Keratinocyte (primary cell): Measurements from ENCODE around the gene SFXN4. TPM values are rescaled to one million over a fixed set of nuclear protein-coding genes. Genes with fewer than 3 reads are reported as not detected.
A peak's percentile ranks its signal among the peaks of the same experiment; 100 is the strongest.

Source experiments
- DNase-seq: peaks from one replicate; pipeline ENCODE4 v3.0.0-alpha.2; 2011; ENCODE audit warnings: low read depth, missing footprints, low spot score
- FAIRE-seq: peaks from 2 replicates; lab custom pipeline; 2011; peaks lifted over from hg19 to GRCh38; lab: Jason Lieb, UNC
- H2AFZ ChIP-seq: 2 replicates; pipeline ENCODE4 v1.6.0; 2012; ENCODE audit warnings: low read length, control low read depth, inconsistent platforms; ENCODE audit not compliant: control insufficient read depth
- H3K27ac ChIP-seq: 2 replicates; pipeline ENCODE4 v1.5.1; 2011; ENCODE audit warnings: low read length; ENCODE audit not compliant: control insufficient read depth, insufficient read depth
- H3K27me3 ChIP-seq: 3 replicates; pipeline ENCODE4 v1.6.0; 2011; ENCODE audit warnings: low read length; ENCODE audit not compliant: control insufficient read depth, insufficient read depth; ENCODE audit errors: extremely low read depth
- H3K36me3 ChIP-seq, 2 experiments: 2 replicates in 1 of 2; 3 replicates in 1 of 2; pipeline ENCODE4 v1.5.1; 2011; ENCODE audit warnings: low read length in 2 of 2, mild to moderate bottlenecking in 1 of 2; ENCODE audit not compliant: control insufficient read depth in 2 of 2, insufficient read depth in 2 of 2; ENCODE audit errors: extremely low read depth in 1 of 2
- H3K4me1 ChIP-seq: 3 replicates; pipeline ENCODE4 v1.5.1; 2011; ENCODE audit warnings: low read length; ENCODE audit not compliant: control insufficient read depth, insufficient read depth; ENCODE audit errors: extremely low read depth
- H3K4me2 ChIP-seq: 3 replicates; pipeline ENCODE4 v1.6.0; 2011; ENCODE audit warnings: low read depth, low read length; ENCODE audit not compliant: control insufficient read depth, insufficient read depth; ENCODE audit errors: extremely low read depth
- H3K4me3 ChIP-seq, 3 experiments: fragments of 200-600 bp in 1 of 3; sonication (generic) in 1 of 3; 2 replicates in 2 of 3; 3 replicates in 1 of 3; pipeline ENCODE4 v1.5.1; 2011 to 2016; ENCODE audit warnings: low read length in 3 of 3, mild to moderate bottlenecking in 3 of 3, control low read depth in 2 of 3, inconsistent platforms in 1 of 3, low read depth in 1 of 3, mixed read lengths in 1 of 3, mixed run types in 1 of 3, moderate library complexity in 1 of 3; ENCODE audit not compliant: control insufficient read depth in 2 of 3, insufficient read depth in 2 of 3; ENCODE audit errors: extremely low read depth in 1 of 3
- H3K79me2 ChIP-seq: 2 replicates; pipeline ENCODE4 v1.6.0; 2012; ENCODE audit warnings: low read length; ENCODE audit not compliant: control insufficient read depth, insufficient read depth
- H3K9ac ChIP-seq: 3 replicates; pipeline ENCODE4 v1.6.0; 2011; ENCODE audit warnings: low read length; ENCODE audit not compliant: control insufficient read depth, insufficient read depth; ENCODE audit errors: extremely low read depth
- H3K9me1 ChIP-seq: 3 replicates; pipeline ENCODE4 v1.6.0; 2011; ENCODE audit warnings: low read length; ENCODE audit not compliant: control insufficient read depth, insufficient read depth; ENCODE audit errors: extremely low read depth
- H3K9me3 ChIP-seq: 2 replicates; pipeline ENCODE4 v1.5.1; 2012; ENCODE audit warnings: low read depth, low read length; ENCODE audit not compliant: control insufficient read depth
- H4K20me1 ChIP-seq: 3 replicates; pipeline ENCODE4 v1.6.0; 2011; ENCODE audit warnings: low read length; ENCODE audit not compliant: control insufficient read depth, insufficient read depth; ENCODE audit errors: extremely low read depth
- CTCF ChIP-seq, 3 experiments: IDR thresholded peaks in 1 of 3; conservative IDR thresholded peaks in 1 of 3; optimal IDR thresholded peaks in 1 of 3; 2 replicates in 2 of 3; 3 replicates in 1 of 3; pipeline versions ENCODE3 to v1.5.1; 2011; ENCODE audit warnings: low read length in 3 of 3, mild to moderate bottlenecking in 3 of 3, moderate library complexity in 2 of 3, control low read depth in 1 of 3, inconsistent platforms in 1 of 3; ENCODE audit not compliant: insufficient read depth in 2 of 3; ENCODE audit errors: extremely low read depth in 1 of 3
- EZH2 ChIP-seq: IDR thresholded peaks from one replicate; pipeline ENCODE4 v1.6.1; 2012; ENCODE audit warnings: inconsistent platforms, mild to moderate bottlenecking, low read length, moderate library complexity
- dilution Hi-C: fragments of 300-500 bp; cut with MboI; formaldehyde crosslinking; loops from one replicate; pipeline ENCODE4 v1.7.0; 2020; ENCODE audit warnings: low sequenced_read_pairs; ENCODE audit not compliant: extremely low pct_ligation_motif_present
- polyA minus RNA-seq, 3 experiments: library from RNA; depleted of rRNA, polyadenylated mRNA; stranded (reverse); fragments of >200 nt; gene quantifications; 1 replicate in 1 of 3; 2 replicates in 1 of 3; 3 replicates in 1 of 3; pipeline ENCODE4 v1.2.3, GENCODE V29; 2011
- polyA plus RNA-seq, 5 experiments: library from polyadenylated mRNA; depleted of rRNA in 3 of 5; stranded (reverse) in 3 of 5; stranded (forward) in 1 of 5; unstranded in 1 of 5; fragments of >200 nt; gene quantifications; 1 replicate in 1 of 5; 2 replicates in 3 of 5; 3 replicates in 1 of 5; pipeline versions ENCODE4 v1.2.1 to v1.2.3, GENCODE V29; 2011 to 2012; ENCODE audit warnings: missing spikeins in 2 of 5, low read depth in 1 of 5, low replicate concordance in 1 of 5

The SFXN4 gene
- polyA plus RNA-seq (17.0 to 27.6 TPM (median 20.9 TPM) in 3 replicates), polyA minus RNA-seq (6.4 to 20.1 TPM (median 15.6 TPM) in 3 replicates)
- polyA plus RNA-seq (2011; ENCODE audit: low read depth), result 16.3 TPM
- 18.0 and 35.0 TPM in 2 replicates for polyA plus RNA-seq (2011; cell fraction: cytosol; rRNA removed)
- 29.9 and 35.9 TPM in 2 replicates for polyA plus RNA-seq (2011; cell fraction: nucleus; rRNA removed)
- 11.3 and 18.1 TPM in 2 replicates for polyA plus RNA-seq (2012; ENCODE audit: low replicate concordance)
- polyA minus RNA-seq (2011; cell fraction: cytosol; rRNA and poly(A)+ RNA removed), result 8.8 TPM
- polyA minus RNA-seq (2011; cell fraction: nucleus; rRNA and poly(A)+ RNA removed), result 5.0 and 6.8 TPM in 2 replicates

GRCh38 chr10:119165171-119166117 lies at the start of gene SFXN4:
TSS of gene SFXN4 (minus strand) at chr10:119165714. CDS start at chr10:119165647, 67 bp downstream.
- H3K4me3 ChIP-seq, result peak within 1 kb of the TSS; percentile 64 to 84 (median 76)
- FAIRE-seq (no peak), DNase-seq (no peak)
- H3K79me2 ChIP-seq, result peaks cover 3% of the 10 kb centered on the region
- dilution Hi-C loops, result no loop called here
- H3K9me1 ChIP-seq, result no peaks in the 10 kb centered on the region
- no peaks in the 10 kb centered on the region for H3K9me3 ChIP-seq
- H3K4me2 ChIP-seq, result peak within 1 kb of the TSS; percentile 94
- peak within 1 kb of the TSS; percentile 73 for H3K27ac ChIP-seq
- TF ChIP-seq CTCF (optimal IDR thresholded peaks at IDR 0.05 in 1 of 3, IDR thresholded peaks at IDR 0.05 in 1 of 3, conservative IDR thresholded peaks at IDR 0.05 in 1 of 3; ENCODE audit: extremely low read depth in 1 of 3, insufficient read depth in 2 of 3, low read length in 3 of 3) (peak in 1 of 3 experiments; percentile 17), EZH2 (no peak)
- H3K4me1 ChIP-seq, result peaks cover 20% of the 10 kb centered on the region
- no peaks in the 10 kb centered on the region for H3K27me3 ChIP-seq
- H3K9ac ChIP-seq, result peak within 1 kb of the TSS; percentile 86
- peak within 1 kb of the TSS; percentile 86 for H2AFZ ChIP-seq
- no peaks in the 10 kb centered on the region for H4K20me1 ChIP-seq
- peaks cover 14 to 18% of the 10 kb centered on the region in 2 experiments for H3K36me3 ChIP-seq

GRCh38 chr10:119211625-119212441 lies 46.3 kb upstream of the SFXN4 start:
- Histone ChIP-seq H3K79me2 (peaks cover 16% of the 10 kb centered on the region), H3K9me1 (no peaks in the 10 kb centered on the region), H3K4me2 (no peak overlapping the region), H3K4me1 (peaks cover 25% of the 10 kb centered on the region), H3K36me3 (no peaks in the 10 kb centered on the region), H3K27me3 (no peaks in the 10 kb centered on the region), H3K9me3 (no peaks in the 10 kb centered on the region), H2AFZ (no peak overlapping the region), H3K4me3 (no peak overlapping the region), H4K20me1 (no peaks in the 10 kb centered on the region), H3K27ac (no peak overlapping the region), H3K9ac (no peak overlapping the region)
- peak; percentile 29 for FAIRE-seq
- TF ChIP-seq EZH2 (no peak), CTCF (optimal IDR thresholded peaks at IDR 0.05 in 1 of 3, IDR thresholded peaks at IDR 0.05 in 1 of 3, conservative IDR thresholded peaks at IDR 0.05 in 1 of 3; ENCODE audit: extremely low read depth in 1 of 3, insufficient read depth in 2 of 3, low read length in 3 of 3) (no peak)
- dilution Hi-C loops, result loop anchor here (25.0 kb wide), 1 partner anchor 200 kb away; no protein-coding TSS in a partner anchor
- no peak for DNase-seq
